HG03354 (cell line): Measurements from ENCODE around the gene MPRIP.
"Not testable (repeated sequence)": the region's sequence is repeated elsewhere in the genome, so short reads cannot be mapped to it uniquely, and the experiment has no call there.

Experiments used
- ATAC-seq: cut with Tn5 transposase; IDR thresholded peaks from one replicate; pipeline ENCODE4 v1.9.1; 2021; ENCODE audit warnings: mild to moderate bottlenecking; ENCODE audit not compliant: unreplicated experiment, poor library complexity, severe bottlenecking

MPRIP gene

GRCh38 chr17:17042384-17042736, at the start of gene MPRIP:
TSS of gene MPRIP (plus strand) at chr17:17042457. CDS start at chr17:17042849, 392 bp downstream.
- ATAC-seq: peak; percentile 9

GRCh38 chr17:16994631-16995030, 47.6 kb upstream of the MPRIP start:
- no peak for ATAC-seq

- no peak for ATAC-seq
Measured at GRCh38 chr17:16995930-16996329, 46.3 kb upstream of the MPRIP start.

- not testable (repeated sequence) for ATAC-seq
Measured at GRCh38 chr17:16996726-16997125, 45.5 kb upstream of the MPRIP start.

GRCh38 chr17:16997514-16998429, 44.5 kb upstream of the MPRIP start:
- ATAC-seq: peak; percentile 75

- ATAC-seq: no peak
Measured at GRCh38 chr17:16999931-17000625, 42.2 kb upstream of the MPRIP start.

GRCh38 chr17:17001076-17001777, 41.0 kb upstream of the MPRIP start:
- no peak for ATAC-seq

- ATAC-seq: peak; percentile 65
Measured at GRCh38 chr17:17001874-17002520, 40.3 kb upstream of the MPRIP start.

GRCh38 chr17:17002731-17003715, 39.2 kb upstream of the MPRIP start:
- ATAC-seq: not testable (repeated sequence)

- no peak for ATAC-seq
Measured at GRCh38 chr17:17004251-17004996, 37.8 kb upstream of the MPRIP start.

- not testable (repeated sequence) for ATAC-seq
Measured at GRCh38 chr17:17004997-17005614, 37.2 kb upstream of the MPRIP start.

- not testable (repeated sequence) for ATAC-seq
Measured at GRCh38 chr17:17007891-17008290, 34.4 kb upstream of the MPRIP start.

- ATAC-seq: not testable (repeated sequence)
Measured at GRCh38 chr17:17008621-17009397, 33.4 kb upstream of the MPRIP start.

GRCh38 chr17:17009972-17010371, 32.3 kb upstream of the MPRIP start:
- ATAC-seq: not testable (repeated sequence)

GRCh38 chr17:17010545-17011034, 31.7 kb upstream of the MPRIP start:
- not testable (repeated sequence) for ATAC-seq

- not testable (repeated sequence) for ATAC-seq
Measured at GRCh38 chr17:17011043-17011907, 31.0 kb upstream of the MPRIP start.
